HG03139 (cell line): ENCODE measurements around the gene ZNF579.
"Not testable (repeated sequence)": the region's sequence is repeated elsewhere in the genome, so short reads cannot be mapped to it uniquely, and the experiment has no call there.

ENCODE experiments used
- ATAC-seq: cut with Tn5 transposase; IDR thresholded peaks from one replicate; pipeline ENCODE4 v1.9.1; 2021; ENCODE audit not compliant: unreplicated experiment

ZNF579 gene

DNA sequence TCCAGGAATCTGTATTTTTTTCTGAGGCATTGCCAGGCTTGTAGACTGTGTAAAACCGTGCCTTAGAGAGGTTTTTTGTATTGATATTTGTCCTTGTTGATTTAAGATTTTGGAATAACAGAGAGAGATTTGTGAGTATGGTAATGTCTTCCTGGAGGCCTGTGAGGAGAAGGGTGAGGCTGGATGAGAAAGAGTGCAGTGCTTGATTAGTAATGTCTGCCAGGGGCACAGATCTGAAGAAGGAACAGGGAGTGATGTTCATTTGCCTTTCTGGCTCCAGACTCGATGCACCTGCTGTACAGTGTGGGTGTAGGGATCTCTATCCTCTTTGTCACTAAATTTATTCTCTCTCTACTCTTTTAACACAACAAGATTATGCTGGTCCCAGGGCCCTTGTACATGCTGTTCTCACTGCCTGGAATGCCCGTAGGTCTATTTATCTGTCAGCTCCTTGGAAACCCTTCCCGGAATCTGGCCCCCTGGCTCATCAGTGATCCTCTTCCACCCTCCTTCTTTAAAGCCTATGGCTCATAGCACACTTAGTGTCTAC is 14.4 kb upstream of the ZNF579 start:
- no peak for ATAC-seq

DNA sequence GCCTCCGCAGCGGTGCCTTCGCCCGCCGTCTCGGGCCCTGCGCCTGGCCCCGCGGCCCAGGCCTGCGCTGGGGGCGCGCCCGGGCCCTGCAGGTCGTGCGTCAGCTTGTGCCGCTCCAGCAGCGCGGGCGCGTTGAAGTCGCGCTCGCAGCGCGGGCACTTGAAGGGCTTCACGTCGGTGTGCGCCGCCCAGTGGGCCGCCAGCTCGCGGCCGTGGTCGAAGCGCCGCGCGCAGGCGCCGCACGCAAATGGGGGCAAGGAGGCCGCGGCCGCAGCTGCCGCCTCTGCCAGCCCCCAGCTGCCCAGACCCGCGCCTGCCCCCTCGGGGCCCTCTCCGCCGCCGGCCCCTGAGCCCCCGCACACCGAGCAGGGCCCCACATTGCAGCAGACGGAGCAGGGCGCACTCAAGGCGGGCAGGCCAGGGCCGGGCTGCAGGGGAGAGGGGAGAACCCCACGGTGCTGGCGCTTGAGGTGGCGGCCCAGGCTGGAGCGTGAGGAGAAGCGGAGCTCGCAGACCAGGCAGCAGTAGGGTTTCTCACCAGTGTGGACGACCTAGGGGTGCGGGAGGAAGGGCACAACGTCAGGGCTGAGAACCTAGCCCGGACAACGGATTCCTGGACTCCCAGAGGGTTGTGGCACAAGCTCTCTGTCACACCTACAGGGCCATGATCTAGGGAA is 12.6 kb upstream of the ZNF579 start:
- ATAC-seq = no peak

DNA sequence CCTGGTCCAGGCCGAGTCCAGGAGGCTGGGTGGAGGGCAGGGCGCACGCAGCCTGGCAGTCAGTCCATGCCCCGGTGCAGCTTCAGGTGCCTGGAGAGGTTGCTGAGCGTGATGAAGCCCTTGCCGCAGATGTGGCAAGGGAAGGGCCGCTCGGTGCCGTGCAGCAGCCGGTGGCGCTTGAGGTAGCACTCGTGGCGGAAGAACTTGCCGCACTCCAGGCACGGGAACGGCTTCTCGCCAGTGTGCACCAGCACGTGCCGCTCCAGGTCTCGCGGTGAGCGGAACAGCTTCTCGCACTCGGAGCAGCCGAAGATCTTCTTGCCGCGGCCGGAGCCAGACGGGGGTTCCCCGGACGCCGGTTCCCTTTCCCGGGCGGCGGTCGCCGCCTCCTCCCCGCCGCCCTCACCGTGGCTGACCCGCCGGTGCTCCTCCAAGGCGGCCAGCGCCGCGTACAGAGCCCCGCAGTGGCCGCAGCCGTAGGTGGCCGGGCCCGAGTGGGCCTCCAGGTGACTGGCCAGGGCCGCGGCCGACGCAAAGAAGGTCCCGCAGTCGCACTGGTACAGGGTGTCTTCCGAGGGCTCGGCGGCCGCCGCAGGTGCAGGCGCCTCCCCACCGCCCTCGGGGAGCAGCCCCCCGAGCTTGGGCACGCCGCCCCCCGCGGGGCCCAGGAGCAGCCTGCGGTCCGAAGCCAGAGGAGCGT is 11.9 kb upstream of the ZNF579 start:
- no peak for ATAC-seq

DNA sequence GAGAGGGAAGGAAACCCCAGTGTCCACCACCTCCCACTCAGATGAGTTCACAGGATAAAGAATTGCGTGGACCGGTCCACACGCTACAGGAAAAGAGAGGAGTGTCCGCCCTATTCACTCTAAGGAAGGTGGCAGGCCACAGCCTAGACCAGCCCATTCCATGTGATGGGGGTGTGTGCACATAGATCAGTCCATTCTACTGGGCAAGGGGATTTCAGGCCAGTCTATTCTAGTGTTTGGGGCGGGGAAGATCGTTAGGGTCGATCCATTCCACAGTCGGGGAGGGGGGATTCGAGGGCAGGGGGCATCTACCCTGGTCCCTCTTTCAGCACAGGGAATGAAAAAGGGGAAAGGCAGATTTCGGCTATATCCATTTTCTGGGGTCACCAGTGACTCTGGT is 10.9 kb upstream of the ZNF579 start:
- no peak for ATAC-seq

DNA sequence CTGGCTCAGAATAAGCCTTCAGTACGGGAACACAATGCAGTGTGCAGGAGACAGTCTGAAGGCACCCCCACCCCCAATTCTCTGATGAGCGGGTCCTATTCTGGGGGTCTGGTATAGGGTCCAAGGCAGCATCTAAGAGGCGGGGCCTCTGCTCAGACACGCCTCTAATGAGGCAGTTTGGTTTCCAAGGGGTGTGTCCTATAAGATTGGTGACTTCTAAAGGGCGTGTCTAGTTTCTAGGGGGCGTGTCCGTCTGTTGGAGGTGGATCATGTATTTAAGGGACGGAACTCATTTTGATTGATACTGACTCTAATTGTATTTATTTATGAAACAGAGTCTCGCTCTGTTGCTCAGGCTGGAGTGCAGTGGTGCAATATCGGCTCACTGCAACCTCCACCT is 10.0 kb upstream of the ZNF579 start:
- ATAC-seq = no peak

DNA sequence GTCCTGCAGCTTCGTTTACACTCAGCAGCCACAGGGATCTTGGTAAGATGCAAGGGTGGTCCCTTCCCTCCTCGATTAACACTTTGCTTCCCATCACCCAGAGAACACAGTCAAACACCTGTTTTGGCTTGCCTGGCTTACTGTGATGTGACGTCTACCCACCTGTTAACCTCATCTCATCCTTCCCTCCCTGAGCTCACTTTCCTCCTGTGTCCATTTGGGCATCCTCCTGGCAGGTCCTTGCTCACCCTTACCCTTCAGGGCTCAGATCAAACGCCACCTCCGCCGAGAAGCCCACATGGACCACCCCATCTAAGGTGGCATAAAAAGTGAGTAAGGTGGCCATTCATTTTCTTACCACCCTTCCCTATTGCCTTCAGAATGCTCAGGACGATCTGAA is 9.5 kb upstream of the ZNF579 start:
- ATAC-seq = no peak

DNA sequence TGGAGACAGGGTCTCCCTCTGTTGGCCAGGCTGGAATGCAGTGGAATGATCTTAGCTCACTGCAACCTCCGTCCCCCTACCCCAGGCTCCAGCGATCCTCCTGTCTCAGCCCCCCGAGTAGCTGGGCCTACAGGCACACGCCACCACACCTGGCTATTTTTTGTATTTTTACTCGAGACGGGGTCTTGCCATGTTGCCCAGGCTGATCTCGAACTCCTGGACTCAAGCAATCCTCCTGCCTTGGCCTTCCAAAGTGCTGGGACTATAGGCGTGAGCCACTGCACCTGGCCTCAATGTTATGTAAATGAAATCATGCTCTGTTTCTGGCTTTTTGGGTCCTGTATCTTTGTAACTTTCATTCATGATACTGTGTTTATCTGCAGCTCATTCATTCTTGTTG is 8.1 kb upstream of the ZNF579 start:
- ATAC-seq = no peak

DNA sequence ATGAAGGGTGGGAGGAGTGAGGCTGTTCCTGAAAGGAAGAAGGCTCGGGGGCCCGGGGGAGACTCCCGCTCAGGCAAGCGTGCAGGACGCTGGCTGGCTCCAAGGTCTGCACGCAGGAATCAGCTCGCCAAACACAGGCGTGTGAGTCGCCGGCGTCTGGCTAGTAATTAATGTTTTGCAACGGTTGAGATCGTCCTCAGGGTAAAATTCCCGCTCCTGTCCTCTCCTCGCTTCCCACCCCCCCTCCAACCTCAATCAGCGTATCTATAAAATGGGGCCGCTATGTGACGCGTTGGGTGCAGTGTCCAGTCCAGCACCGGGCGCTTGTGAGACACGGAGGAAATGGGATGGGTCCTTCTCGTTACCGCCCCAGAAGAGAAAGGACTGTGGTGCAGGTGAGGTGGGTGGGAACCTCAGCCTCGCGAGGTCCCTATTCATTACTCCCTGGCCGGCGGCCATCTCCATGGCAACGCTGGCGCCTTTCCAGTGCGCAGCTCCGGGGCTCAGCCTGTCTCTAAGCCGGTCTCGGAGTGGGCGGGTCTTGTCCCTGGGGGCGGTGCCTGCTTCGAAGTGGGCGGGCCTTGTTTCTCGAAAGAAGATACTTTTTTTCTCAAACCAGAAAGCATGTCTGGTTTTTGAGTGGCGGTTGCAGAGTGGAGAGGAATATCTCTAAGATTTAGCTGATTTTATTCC is 6.5 kb upstream of the ZNF579 start:
- ATAC-seq = no peak

GRCh38 chr19:55585658-55586339 is 5.2 kb upstream of the ZNF579 start:
- ATAC-seq = no peak

DNA sequence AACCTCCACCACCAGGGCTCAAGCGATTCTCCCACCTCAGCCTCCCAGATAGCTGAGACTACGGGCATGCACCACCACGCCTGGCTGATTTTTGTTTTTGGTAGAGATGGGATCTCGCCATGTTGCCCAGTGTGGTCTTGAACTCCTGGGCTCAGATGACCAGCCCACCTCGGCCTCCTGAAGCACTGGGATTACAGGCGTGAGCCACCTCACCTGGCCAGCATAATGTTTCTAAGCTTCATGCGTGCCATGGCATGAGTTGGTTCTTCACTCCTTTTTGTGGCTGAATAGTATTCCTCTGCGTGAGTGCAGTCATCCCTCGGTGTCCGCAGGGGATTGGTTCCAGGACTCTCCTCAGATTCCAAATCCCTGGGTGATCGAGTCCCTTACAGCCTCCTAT is 4.2 kb upstream of the ZNF579 start:
- no peak for ATAC-seq

DNA sequence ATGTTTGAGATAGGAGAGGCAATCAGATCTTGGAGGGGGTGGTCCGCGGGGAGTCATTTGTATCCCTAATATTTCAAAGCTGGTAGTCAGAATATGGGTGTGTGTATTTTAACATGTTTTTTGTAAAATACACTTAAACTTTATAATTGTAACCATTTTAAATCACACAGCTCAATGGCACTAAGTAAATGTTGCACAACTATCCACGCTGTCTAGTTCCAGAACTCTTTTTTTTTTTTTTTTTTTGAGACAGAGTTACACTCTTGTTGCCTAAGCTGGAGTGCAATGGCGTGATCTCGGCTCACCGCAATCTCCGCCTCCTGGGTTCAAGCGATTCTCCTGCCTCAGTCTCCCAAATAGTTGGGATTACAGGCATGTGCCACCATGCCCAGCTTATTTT is 3.2 kb upstream of the ZNF579 start:
- ATAC-seq = not testable (repeated sequence)

DNA sequence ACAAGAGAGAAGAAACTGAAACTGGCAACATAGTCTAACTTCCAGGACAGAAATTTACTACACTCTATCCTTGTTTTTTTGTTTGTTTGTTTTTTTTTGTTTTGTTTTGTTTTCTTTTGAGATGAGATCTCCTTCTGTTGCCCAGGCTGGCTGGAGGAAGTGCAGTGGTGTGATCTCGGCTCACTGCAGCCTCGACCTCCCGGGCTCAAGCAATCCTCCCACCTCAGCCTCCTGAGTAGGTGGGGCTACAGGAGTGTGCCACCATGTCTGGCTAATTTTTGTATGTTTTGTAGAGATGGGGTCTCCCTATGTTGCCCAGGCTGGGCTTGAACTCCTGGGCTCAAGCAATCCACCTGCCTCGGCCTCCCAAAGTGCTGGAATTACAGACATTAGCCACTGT is 1.6 kb upstream of the ZNF579 start:
- not testable (repeated sequence) for ATAC-seq

DNA sequence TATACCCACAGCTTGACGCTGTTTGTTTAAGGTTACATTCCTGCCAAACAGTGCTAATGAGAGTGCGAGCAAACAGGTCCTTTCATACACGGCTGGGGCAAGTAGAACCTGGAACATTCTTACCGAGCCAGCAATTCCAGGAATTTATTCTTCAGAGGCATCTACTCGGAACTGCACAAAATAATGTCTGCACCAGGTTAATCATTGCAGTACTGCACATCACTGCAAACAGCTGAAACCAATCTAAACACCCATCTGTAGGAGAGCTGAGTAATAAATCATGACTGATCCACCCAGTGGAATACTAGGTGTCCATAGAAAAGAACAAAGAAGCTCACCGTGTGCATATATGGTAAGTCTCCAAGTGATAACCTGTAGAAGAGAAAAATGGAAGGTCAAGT is 1.2 kb upstream of the ZNF579 start:
- ATAC-seq = no peak

DNA sequence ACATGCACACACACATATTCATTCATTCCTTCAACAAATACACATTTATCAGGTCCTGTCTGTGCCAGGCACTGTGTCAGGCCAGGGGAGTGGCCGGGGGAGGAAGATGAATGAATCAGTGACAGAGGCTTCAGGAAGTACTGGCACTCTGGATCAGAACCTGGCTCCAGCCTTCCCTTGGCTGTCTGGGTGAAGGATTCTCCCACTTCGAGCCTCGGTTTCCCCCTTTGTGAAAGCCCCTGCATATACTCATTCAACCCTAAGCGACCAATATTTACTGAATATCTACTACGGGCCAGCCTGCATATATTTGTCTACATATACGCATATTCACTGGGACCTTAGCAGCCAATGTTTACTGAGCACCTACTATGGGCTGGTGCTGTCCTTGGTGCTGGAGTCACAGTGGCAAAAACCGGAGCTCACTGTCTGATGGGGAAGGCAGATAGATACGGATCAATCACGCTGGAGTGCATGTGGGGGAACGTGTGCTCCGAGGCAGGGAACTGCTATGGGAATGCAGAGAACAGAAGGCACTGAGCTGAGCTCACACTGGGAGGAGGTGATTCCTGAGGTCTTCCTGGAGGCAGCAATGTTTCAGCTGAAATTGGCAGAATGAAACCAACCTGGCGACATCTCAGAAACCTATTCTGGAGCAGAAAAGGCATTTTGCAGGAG is 636 bp upstream of the ZNF579 start:
- ATAC-seq = no peak

GRCh38 chr19:55579766-55580621 is 654 bp downstream of the ZNF579 start:
- ATAC-seq = no peak

DNA sequence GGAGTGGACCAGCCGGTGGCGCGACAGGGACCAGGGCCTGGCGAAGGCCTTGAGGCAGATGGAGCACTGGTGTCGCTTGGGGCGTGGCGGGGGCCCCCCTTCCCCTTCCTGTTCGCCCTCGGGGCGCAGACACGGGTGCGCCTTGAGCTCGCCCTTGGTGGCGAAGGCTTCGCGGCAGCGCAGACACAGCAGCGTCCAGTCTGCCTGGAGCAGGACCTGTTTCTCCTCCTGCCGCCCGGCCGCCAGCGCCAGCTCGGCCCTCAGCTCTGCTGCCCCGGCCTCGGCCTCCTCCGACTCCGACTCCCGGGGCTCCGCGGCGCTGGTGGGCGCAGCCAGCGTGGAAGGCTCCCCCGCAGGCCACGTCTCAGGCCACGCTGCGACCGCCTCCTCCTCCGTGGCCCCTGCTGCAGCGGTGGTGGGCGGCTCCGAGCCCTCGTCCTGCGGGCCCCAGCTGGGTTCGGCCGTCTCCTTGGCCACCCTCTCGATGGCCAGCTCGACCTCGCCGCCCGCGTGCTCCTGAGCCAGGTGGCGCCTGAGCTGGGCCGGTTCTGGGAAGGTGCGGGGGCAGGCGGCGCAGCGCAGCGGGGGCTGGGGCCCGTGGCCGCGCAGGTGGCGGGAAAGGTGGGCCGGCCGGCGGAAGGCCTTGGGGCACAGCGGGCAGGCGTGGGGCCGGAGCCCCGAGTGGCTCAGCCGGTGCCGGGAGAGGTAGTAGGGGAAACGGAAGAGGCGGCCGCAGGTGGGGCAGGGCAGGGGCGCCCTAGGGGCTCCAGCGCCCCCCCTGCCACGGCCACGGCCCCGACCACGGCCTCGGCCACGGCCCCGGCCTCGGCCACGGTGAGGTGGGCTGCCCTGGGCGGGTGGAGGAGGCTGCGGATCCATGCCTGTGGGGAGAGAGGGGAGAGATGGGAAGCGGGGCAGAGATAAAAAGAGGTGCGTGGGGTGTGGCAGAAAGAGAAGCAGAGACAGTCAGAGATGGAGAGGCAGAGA is 1.6 kb downstream of the ZNF579 start:
- ATAC-seq = no peak

DNA sequence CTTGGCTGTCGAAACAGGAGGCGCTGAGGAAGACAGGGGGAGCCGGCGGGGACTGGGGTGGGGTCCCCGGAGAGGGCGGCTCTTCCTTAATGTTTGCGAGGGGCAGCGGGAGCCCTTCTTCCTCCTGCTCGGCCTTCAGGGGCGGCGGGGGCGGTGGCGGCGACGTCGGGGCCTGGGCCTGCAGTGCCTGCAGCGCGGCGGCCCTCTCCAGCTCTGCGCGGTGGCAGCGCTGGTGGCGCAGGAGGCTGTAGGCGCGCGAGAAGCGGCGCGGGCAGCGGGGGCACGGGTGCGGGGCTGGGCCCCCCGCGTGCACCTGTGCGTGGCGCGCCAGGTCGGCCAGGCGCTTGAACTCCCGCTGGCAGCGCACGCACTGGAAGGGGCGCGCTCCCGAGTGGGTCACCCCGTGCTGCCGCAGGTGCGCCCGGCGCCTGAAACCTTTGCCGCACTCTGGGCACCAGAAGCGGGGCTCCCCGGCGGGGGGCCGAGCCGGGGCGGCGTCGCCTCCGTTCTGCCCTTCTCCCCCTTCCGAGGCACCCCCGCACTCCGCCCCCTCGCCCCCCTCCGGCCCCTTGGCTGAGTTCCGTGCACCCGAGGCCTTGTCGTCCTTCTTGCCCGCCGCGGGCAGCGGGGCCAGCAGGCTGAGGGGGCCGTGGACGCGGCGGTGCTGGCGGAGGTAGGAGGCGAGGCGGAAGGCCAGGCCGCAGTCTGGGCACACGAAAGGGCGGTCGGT is 2.5 kb downstream of the ZNF579 start:
- no peak for ATAC-seq

- ATAC-seq = no peak
Measured at GRCh38 chr19:55576746-55577145, 3.9 kb downstream of the ZNF579 start.
